Liver (tissue), 3 donors: ENCODE results near the gene RARG.

Source experiments
- CTCF ChIP-seq: fragments of 150-350 bp; IDR thresholded peaks from 2 replicates; pipeline ENCODE4 v1.5.1; 2017; ENCODE audit warnings: improper control_type of control experiment, low read depth, low read length; ENCODE audit not compliant: missing input control
- GABPA ChIP-seq, 2 donors: IDR thresholded peaks in 1 of 2; conservative IDR thresholded peaks in 1 of 2; 2 replicates each; pipeline ENCODE4 v1.6.1; 2016; ENCODE audit warnings: antibody characterized with exemption in 2 of 2, mild to moderate bottlenecking in 1 of 2, moderate library complexity in 1 of 2
- HNF4G ChIP-seq: IDR thresholded peaks from 2 replicates; pipeline ENCODE4 v1.6.1; 2016; ENCODE audit warnings: antibody characterized with exemption
- JUND ChIP-seq, 2 donors: IDR thresholded peaks; 2 replicates each; pipeline ENCODE4 v1.6.1; 2016; ENCODE audit warnings: antibody characterized with exemption in 2 of 2
- MAX ChIP-seq: IDR thresholded peaks from 2 replicates; pipeline ENCODE4 v1.6.1; 2016; ENCODE audit warnings: antibody characterized with exemption
- REST ChIP-seq: IDR thresholded peaks from 2 replicates; pipeline ENCODE4 v1.6.1; 2016; ENCODE audit warnings: antibody characterized with exemption, mild to moderate bottlenecking
- YY1 ChIP-seq: IDR thresholded peaks from 2 replicates; pipeline ENCODE4 v1.6.1; 2016; ENCODE audit warnings: antibody characterized with exemption, mild to moderate bottlenecking
- donor health status: healthy.
- donor health status: healthy.

GRCh38 chr12:53200458-53201176, 31.4 kb downstream of the RARG start:
- TF ChIP-seq GABPA (IDR thresholded peaks at IDR 0.05 in 1 of 2, conservative IDR thresholded peaks at IDR 0.05 in 1 of 2) (no peak), CTCF (no peak), HNF4G (no peak), JUND (IDR thresholded peaks at IDR 0.05) (no peak), REST (no peak), YY1 (no peak), MAX (no peak)
